ENCODE data around the gene BCAM. TPM values are rescaled to one million over a fixed set of nuclear protein-coding genes. Genes with fewer than 3 reads are reported as not detected.

BCAM gene, protein sequence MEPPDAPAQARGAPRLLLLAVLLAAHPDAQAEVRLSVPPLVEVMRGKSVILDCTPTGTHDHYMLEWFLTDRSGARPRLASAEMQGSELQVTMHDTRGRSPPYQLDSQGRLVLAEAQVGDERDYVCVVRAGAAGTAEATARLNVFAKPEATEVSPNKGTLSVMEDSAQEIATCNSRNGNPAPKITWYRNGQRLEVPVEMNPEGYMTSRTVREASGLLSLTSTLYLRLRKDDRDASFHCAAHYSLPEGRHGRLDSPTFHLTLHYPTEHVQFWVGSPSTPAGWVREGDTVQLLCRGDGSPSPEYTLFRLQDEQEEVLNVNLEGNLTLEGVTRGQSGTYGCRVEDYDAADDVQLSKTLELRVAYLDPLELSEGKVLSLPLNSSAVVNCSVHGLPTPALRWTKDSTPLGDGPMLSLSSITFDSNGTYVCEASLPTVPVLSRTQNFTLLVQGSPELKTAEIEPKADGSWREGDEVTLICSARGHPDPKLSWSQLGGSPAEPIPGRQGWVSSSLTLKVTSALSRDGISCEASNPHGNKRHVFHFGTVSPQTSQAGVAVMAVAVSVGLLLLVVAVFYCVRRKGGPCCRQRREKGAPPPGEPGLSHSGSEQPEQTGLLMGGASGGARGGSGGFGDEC
- 10.0 and 19.8 TPM in 2 replicates for total RNA-seq

DNA sequence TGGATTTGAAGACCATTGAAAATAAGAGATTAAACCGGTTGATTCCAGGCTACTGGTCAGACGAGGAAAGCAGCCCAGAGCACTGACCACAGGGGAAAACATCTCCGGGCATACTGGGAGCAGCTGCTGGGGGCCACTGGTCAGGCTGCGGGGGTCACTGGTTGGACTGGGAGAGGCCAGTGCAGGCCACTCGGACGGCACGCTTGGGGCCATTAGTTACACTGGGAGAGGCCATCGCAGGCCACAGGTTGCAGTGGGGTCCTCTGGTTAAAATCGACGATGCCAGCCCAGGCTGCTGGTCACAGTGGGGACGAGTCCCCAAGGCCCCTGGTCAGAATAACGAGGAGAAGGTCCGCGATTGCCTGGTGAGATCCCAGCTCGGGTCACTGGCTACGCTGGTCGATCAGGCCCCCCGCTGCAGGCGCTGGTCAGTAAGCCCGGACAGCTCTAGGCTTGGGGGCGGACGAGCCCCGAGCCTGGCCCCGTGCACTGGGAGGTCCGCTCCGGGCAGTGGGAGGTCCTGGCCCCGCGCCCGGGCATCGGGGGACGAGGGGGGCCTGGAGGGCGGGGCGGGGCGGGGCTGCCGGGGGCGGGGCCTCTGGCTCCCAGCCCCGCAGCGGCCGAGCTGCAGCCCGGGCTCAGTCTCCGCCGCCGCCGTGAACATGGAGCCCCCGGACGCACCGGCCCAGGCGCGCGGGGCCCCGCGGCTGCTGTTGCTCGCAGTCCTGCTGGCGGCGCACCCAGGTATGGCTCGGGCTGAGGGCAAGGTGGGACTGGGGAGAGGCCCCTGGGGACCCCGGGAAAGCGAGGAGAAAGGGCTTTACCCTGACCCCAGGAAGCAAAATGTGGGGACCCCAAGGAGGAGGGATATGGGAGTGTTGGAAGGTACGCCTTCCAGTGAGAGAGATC, at the start of gene BCAM:
Gene BCAM, plus strand, starts transcription at position 641 of the 909 bp plus-strand sequence. Its CDS starts 22 bp downstream, at position 663.

DNA sequence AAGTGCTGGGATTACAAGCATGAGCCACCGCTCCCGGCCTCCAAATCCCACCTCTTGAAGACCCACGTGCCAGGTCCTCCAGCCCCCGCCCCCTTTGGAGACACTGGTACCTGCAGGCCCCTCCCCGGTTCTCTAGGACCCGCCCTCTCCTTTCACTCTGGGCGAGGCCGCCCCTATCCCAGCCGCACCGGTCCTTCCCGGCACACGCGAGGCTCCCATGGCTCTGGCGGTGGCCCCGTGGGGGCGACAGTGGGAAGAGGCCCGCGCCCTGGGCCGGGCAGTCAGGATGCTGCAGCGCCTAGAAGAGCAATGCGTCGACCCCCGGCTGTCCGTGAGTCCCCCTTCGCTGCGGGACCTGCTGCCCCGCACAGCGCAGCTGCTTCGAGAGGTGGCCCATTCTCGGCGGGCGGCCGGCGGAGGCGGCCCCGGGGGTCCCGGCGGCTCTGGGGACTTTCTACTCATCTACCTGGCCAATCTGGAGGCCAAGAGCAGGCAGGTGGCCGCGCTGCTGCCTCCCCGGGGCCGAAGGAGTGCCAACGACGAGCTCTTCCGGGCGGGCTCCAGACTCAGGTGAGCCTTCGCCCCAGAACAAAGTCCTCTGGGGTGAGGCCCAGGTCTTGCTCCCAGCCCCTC, 31.1 kb upstream of the BCAM start, which contains the start of gene CBLC:
Gene CBLC, plus strand, starts transcription at position 176 of the 633 bp plus-strand sequence. Its CDS starts 42 bp downstream, at position 218.

DNA sequence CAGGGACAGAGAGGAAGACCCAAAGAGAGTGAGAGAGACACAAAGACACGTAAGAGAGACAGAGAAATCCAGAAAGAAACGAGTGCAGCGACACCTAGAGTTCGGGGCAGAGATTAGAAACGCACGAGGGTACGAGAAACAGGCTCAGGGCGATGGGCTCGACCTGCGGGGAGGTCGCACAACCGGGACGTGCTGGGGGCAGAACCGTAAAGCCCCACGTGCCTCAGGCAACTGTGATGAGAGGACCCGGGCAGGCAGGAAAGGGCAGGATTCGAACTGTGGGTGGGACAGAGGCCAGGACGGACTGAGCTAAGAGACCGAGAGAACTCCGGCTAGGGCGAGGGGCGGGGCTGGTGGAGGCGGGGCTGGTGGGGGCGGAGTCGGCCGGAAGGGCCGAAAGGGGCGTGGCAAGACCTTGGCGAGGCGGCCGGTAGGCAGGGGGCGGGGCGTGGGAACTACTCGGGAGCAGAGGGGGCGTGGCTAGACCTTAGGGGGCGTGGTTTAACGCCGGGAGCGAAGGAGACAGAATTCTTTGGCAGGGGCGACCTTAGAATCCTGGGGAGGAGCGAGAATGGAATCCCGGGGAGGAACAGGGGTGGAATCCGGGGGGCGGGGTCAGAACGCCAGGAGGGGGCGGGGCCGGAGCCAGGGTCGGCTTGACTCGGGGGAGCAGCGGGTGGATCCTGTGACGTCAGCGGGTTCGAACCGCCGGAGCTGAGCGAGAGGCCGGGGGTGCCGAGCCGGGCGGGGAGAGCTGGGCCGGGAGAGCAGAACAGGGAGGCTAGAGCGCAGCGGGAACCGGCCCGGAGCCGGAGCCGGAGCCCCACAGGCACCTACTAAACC, 36.9 kb downstream of the BCAM start, which contains the start of gene NECTIN2:
Gene NECTIN2, plus strand, starts transcription at position 686 of the 843 bp plus-strand sequence. CDS start 229 bp downstream, outside the sequence.

Other genes with a start within 250 kb of the BCAM start
- gene IGSF23, start 195.5 kb upstream of the BCAM start, total RNA-seq, result not detected in 2 replicates
- 138 and 147 TPM in 2 replicates for gene PVR, start 165.2 kb upstream of the BCAM start, total RNA-seq
- 0.30 and 0.32 TPM in 2 replicates for gene CEACAM19, start 137.6 kb upstream of the BCAM start, total RNA-seq
- not detected in 2 replicates for gene CEACAM16, start 110.0 kb upstream of the BCAM start, total RNA-seq
- gene BCL3, start 60.4 kb upstream of the BCAM start, total RNA-seq, result 1.9 and 2.1 TPM in 2 replicates
- 0.30 TPM in 1 of 2 replicates, not detected in the other for gene CBLC, start 31.2 kb upstream of the BCAM start, total RNA-seq
- 109 and 121 TPM in 2 replicates for gene NECTIN2, start 37.2 kb downstream of the BCAM start, total RNA-seq
- 66.6 and 69.3 TPM in 2 replicates for gene TOMM40, start 82.2 kb downstream of the BCAM start, total RNA-seq
- 0.97 and 3.3 TPM in 2 replicates for gene APOE, start 96.7 kb downstream of the BCAM start, total RNA-seq
- 0.91 and 4.5 TPM in 2 replicates for gene APOC1, start 105.5 kb downstream of the BCAM start, total RNA-seq
- gene APOC4, start 133.1 kb downstream of the BCAM start, total RNA-seq, result not detected in 2 replicates
- not detected in 2 replicates for gene APOC2, start 136.9 kb downstream of the BCAM start, total RNA-seq
- gene CLPTM1, start 146.3 kb downstream of the BCAM start, total RNA-seq, result 20.4 and 33.8 TPM in 2 replicates
- 8.4 and 8.8 TPM in 2 replicates for gene RELB, start 192.4 kb downstream of the BCAM start, total RNA-seq
- gene CLASRP, start 229.9 kb downstream of the BCAM start, total RNA-seq, result 9.1 and 14.6 TPM in 2 replicates

Measured in epithelial cell of umbilical artery (primary cell).